OCI-LY3 (cell line): Measurements from ENCODE around the gene CNP.

ENCODE experiments used
- H2AFZ ChIP-seq: fragments of 200-600, 300-600 bp; shearing (Covaris generic); 2 replicates; pipeline ENCODE4 v1.6.0; 2014; ENCODE audit warnings: antibody characterized with exemption, low read depth, low read length
- H3K27ac ChIP-seq: fragments of 200-600, 300-600 bp; sonication (generic); 2 replicates; pipeline ENCODE4 v1.5.1; 2014; ENCODE audit warnings: mild to moderate bottlenecking, low read length, moderate library complexity, mixed read lengths
- H3K27me3 ChIP-seq: fragments of 200-600, 300-600 bp; sonication (generic); 2 replicates; pipeline ENCODE4 v1.6.1; 2014; ENCODE audit warnings: low read depth, low read length, mixed read lengths
- H3K36me3 ChIP-seq: fragments of 200-600, 300-600 bp; sonication (generic); replicated peaks from 2 replicates; pipeline ENCODE3; 2014; ENCODE audit warnings: low read depth, low read length, mixed read lengths
- H3K4me1 ChIP-seq: fragments of 300-600, 200-600 bp; sonication (generic); 2 replicates; pipeline ENCODE4 v1.6.1; 2014; ENCODE audit warnings: low read length, mixed read lengths
- H3K4me2 ChIP-seq: fragments of 200-600, 300-600 bp; sonication (generic); 2 replicates; pipeline ENCODE4 v1.6.1; 2014; ENCODE audit warnings: low read length, mixed read lengths
- H3K4me3 ChIP-seq: fragments of 300-600, 200-600 bp; sonication (generic); 2 replicates; pipeline ENCODE4 v1.5.1; 2014; ENCODE audit warnings: antibody characterized with exemption, mild to moderate bottlenecking, low read length, moderate library complexity
- H3K79me2 ChIP-seq: fragments of 300-600, 200-600 bp; shearing (Covaris generic); 2 replicates; pipeline ENCODE4 v1.6.1; 2014; ENCODE audit warnings: mild to moderate bottlenecking, low read length, mixed read lengths
- H3K9ac ChIP-seq: fragments of 300-600, 200-600 bp; shearing (Covaris generic); 2 replicates; pipeline ENCODE4 v1.6.0; 2014; ENCODE audit warnings: mild to moderate bottlenecking, low read length, moderate library complexity
- H3K9me3 ChIP-seq: fragments of 200-600, 300-600 bp; shearing (Covaris generic); 2 replicates; pipeline ENCODE4 v1.6.1; 2014; ENCODE audit warnings: low read length, mixed read lengths; ENCODE audit not compliant: insufficient read depth
- H4K20me1 ChIP-seq: fragments of 200-600, 300-600 bp; sonication (generic); 2 replicates; pipeline ENCODE4 v1.6.1; 2016; ENCODE audit warnings: low read length, mixed read lengths; ENCODE audit not compliant: insufficient read depth
- EZH2phosphoT487 ChIP-seq: fragments of 200-600 bp; shearing (Covaris generic); IDR thresholded peaks from 2 replicates; pipeline ENCODE4 v1.6.1; 2018; ENCODE audit warnings: antibody characterized with exemption, mixed run types, low read depth
- TF ChIP-seq, protein P1 (sequence below): fragments of 200-600, 300-600 bp; sonication (generic); IDR thresholded peaks from 2 replicates; pipeline ENCODE4 v1.5.1; 2014; ENCODE audit warnings: antibody characterized with exemption, low read length, low read depth

The CNP gene

DNA sequence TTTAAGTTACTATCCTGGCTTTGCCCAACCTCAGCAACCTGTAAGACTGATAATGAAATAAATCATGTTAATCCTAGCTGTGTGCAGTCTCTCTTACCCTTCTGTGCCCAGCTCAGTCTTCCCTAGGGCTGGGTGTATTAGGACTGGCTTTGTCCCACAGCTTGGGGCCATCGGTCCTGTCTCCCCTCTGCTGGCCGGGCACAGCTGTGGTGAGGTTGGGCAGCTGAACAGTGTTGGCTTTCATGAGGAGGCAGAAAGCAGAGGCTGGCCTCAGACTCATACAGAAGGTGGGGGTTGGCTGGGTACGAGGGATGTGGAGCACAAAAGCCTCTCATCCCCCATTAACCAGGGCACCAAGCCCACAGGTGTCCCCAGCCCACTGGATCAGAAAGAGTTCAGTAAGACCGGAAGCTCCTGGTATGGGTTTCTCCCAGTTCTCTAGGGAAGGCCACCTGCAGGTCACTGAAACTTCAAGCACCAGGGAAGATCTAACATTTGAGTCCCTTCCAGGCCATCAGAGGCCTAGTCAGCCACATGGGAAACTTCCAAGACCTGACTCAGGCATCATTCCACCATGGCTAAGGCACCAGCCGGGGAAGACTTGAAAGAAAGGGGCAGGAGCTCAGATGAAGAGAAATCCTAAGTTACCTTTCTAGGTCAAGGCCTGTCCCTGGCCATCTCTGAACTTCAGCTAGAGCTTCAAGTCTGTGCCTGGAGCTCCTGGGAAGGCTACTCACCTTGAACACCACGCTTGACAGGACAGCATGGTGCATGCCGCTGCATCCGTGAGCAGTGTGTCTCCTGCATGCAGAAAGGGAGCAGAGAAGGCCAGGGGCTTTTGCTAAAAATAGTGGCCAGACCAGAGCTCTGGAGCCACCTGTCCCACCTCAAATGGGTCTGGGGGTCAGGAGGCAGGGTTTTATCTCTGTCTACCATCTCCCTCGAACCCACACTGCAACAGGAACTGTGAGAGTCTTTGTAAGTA, 8.8 kb downstream of the CNP start:
- peak overlapping the region; percentile 45; the same call in 1 of the 2 replicates for H3K9ac ChIP-seq
- no peak overlapping the region for H2AFZ ChIP-seq
- peak overlapping the region; percentile 88 for H3K27ac ChIP-seq
- H3K4me1 ChIP-seq, result peaks cover 64% of the 10 kb centered on the region
- H3K36me3 ChIP-seq, result peaks cover 74% of the 10 kb centered on the region
- no peaks in the 10 kb centered on the region for H3K9me3 ChIP-seq
- no peak for TF ChIP-seq EZH2phosphoT487
- TF ChIP-seq, protein P1, sequence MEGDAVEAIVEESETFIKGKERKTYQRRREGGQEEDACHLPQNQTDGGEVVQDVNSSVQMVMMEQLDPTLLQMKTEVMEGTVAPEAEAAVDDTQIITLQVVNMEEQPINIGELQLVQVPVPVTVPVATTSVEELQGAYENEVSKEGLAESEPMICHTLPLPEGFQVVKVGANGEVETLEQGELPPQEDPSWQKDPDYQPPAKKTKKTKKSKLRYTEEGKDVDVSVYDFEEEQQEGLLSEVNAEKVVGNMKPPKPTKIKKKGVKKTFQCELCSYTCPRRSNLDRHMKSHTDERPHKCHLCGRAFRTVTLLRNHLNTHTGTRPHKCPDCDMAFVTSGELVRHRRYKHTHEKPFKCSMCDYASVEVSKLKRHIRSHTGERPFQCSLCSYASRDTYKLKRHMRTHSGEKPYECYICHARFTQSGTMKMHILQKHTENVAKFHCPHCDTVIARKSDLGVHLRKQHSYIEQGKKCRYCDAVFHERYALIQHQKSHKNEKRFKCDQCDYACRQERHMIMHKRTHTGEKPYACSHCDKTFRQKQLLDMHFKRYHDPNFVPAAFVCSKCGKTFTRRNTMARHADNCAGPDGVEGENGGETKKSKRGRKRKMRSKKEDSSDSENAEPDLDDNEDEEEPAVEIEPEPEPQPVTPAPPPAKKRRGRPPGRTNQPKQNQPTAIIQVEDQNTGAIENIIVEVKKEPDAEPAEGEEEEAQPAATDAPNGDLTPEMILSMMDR, result no peak
- H4K20me1 ChIP-seq, result peaks cover 32% of the 10 kb centered on the region
- peak overlapping the region; percentile 14; the same call in 1 of the 2 replicates for H3K4me3 ChIP-seq
- peaks cover 55% of the 10 kb centered on the region for H3K79me2 ChIP-seq
- peak overlapping the region; percentile 56 for H3K4me2 ChIP-seq
- no peaks in the 10 kb centered on the region for H3K27me3 ChIP-seq

DNA sequence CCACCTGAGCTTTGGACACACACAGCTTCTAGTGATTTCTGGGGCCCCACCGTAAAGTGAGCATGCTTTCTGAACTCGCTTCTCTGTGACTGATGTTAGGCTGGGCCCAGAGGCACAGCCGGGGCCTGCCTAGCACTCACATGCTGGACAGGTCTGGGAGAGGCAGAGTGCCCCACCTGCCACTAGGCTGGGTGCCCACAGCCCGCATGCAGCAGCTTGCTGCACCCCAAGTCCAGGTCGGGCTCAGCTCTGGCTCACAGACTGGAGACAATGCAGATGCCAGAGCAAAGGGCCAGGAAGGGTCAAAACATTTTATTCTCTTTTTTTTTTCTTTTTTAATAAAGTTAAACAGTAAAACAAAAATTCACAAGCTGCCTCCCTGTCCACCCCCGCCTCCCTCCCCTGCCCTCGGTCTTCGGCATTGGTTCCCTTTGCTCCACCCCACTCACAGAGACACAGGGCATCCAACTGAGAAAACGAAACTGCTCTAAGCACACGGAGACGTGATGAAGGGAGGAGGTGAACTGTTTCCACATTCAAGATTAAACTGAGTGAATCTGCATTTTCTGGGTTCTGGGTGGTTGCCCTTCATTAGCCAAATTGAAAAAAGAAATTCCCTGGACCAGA, 9.7 kb downstream of the CNP start:
- H3K4me3 ChIP-seq, result peak overlapping the region; percentile 27
- peaks cover 67% of the 10 kb centered on the region for H3K4me1 ChIP-seq
- peak overlapping the region; percentile 45 for H3K9ac ChIP-seq
- H3K36me3 ChIP-seq, result peaks cover 73% of the 10 kb centered on the region
- TF ChIP-seq, protein P1, result no peak
- no peak for TF ChIP-seq EZH2phosphoT487
- H2AFZ ChIP-seq, result no peak overlapping the region
- peaks cover 23% of the 10 kb centered on the region for H4K20me1 ChIP-seq
- no peaks in the 10 kb centered on the region for H3K9me3 ChIP-seq
- H3K79me2 ChIP-seq, result peaks cover 46% of the 10 kb centered on the region
- peak overlapping the region; percentile 88 for H3K27ac ChIP-seq
- no peaks in the 10 kb centered on the region for H3K27me3 ChIP-seq
- peak overlapping the region; percentile 56 for H3K4me2 ChIP-seq

DNA sequence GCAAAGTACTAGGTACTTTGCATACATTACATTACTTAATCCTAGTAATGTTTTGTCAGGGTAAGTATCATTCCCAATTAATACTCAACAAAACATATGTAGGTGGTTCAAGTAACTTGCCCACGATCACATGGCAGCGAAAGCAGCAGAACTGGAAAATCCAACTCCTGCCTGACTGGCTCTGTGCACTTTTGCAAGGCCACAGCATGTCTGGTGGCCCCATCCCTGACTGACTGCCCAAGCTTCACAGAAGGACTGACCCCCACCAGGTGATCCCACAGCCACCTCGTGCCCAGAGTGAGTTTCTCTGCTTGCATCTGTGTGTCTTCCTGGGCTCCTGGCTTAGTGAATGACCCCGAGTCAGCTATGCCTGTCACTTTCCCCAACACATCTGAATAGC, 11.4 kb downstream of the CNP start:
- Histone ChIP-seq H3K4me2 (no peak overlapping the region), H3K9ac (no peak overlapping the region), H2AFZ (no peak overlapping the region), H3K36me3 (peaks cover 67% of the 10 kb centered on the region), H3K9me3 (no peaks in the 10 kb centered on the region), H3K4me3 (no peak overlapping the region), H4K20me1 (peaks cover 9% of the 10 kb centered on the region), H3K27me3 (no peaks in the 10 kb centered on the region), H3K79me2 (peaks cover 34% of the 10 kb centered on the region), H3K4me1 (peaks cover 71% of the 10 kb centered on the region), H3K27ac (peak overlapping the region; percentile 88)
- no peak for TF ChIP-seq EZH2phosphoT487
- TF ChIP-seq, protein P1, result no peak
